HepG2 (cell line): Measurements from ENCODE around the gene CPAMD8. TPM values are rescaled to one million over a fixed set of nuclear protein-coding genes. Genes with fewer than 3 reads are reported as not detected.

Source experiments
- ATAC-seq: fragments of 200-7000 bp; cut with Tn5 transposase; 3 replicates; pipeline ENCODE4 v1.9.1; 2020; ENCODE audit warnings: mild to moderate bottlenecking, moderate library complexity
- BruUV-seq: library from RNA; stranded (reverse); fragments of 400-500 nt; replicated peaks from 2 replicates; lab custom pipeline; 2021; lab: Mats Ljungman, UMichigan
- CTCF ChIA-PET: fragments of 300-600 bp; formaldehyde crosslinking; extraction: SDS; loops from one replicate; lab custom pipeline; 2021; ENCODE audit warnings: low total read pairs, inconsistent platforms, low intra/inter-chr PET ratio; lab: Yijun Ruan, JAX
- POLR2A ChIA-PET: fragments of 350-600 bp; sonication (Branson Sonifier 250); formaldehyde crosslinking; loops from one replicate; lab custom pipeline; 2020; ENCODE audit warnings: antibody characterized with exemption, inconsistent platforms; lab: Yijun Ruan, JAX
- DNase-seq: peaks from one replicate; pipeline ENCODE4 v3.0.0-alpha.2; 2015; ENCODE audit warnings: low spot score
- FAIRE-seq: peaks from 3 replicates; lab custom pipeline; 2011; peaks lifted over from hg19 to GRCh38; lab: Jason Lieb, UNC
- H2AFZ ChIP-seq: one replicate; pipeline ENCODE4 v1.6.1; 2011; ENCODE audit warnings: low read length, inconsistent platforms
- H3K27ac ChIP-seq: fragments of 300-600 bp; 3 replicates; pipeline ENCODE4 v1.8.0; 2011; ENCODE audit warnings: mixed run types, mild to moderate bottlenecking, mixed read lengths, low read length, inconsistent platforms; ENCODE audit not compliant: insufficient read depth; ENCODE audit errors: extremely low read length
- H3K27me3 ChIP-seq, 2 experiments: fragments of 200-600 bp in 1 of 2; 2 replicates in 1 of 2; 3 replicates in 1 of 2; pipeline versions ENCODE4 v1.6.0 to v1.8.0; 2011; ENCODE audit warnings: low read length in 2 of 2, mild to moderate bottlenecking in 2 of 2, moderate library complexity in 2 of 2, inconsistent platforms in 1 of 2; ENCODE audit not compliant: insufficient read depth in 2 of 2, control insufficient read depth in 1 of 2
- H3K36me3 ChIP-seq, 2 experiments: fragments of 200-600 bp in 1 of 2; replicated peaks in 1 of 2; 2 replicates in 1 of 2; 3 replicates in 1 of 2; pipeline versions ENCODE4 v1.5.1 to v1.8.0; 2011; ENCODE audit warnings: low read length in 2 of 2, inconsistent platforms in 1 of 2; ENCODE audit not compliant: insufficient read depth in 2 of 2, control insufficient read depth in 1 of 2
- H3K4me1 ChIP-seq: 2 replicates; pipeline ENCODE4 v1.5.1; 2012; ENCODE audit warnings: low read length, inconsistent platforms; ENCODE audit not compliant: insufficient read depth
- H3K4me2 ChIP-seq: 2 replicates; pipeline ENCODE4 v1.6.0; 2011; ENCODE audit warnings: low read depth, low read length, inconsistent platforms
- H3K4me3 ChIP-seq, 3 experiments: fragments of 200-600 bp in 1 of 3; sonication (generic), shearing (Covaris generic) in 1 of 3; replicated peaks in 1 of 3; 2 replicates each; pipeline ENCODE4 v1.5.1; 2011 to 2016; ENCODE audit warnings: low read length in 3 of 3, inconsistent platforms in 2 of 3, low read depth in 2 of 3, mild to moderate bottlenecking in 2 of 3, control low read depth in 1 of 3, mixed read lengths in 1 of 3; ENCODE audit not compliant: insufficient read depth in 1 of 3
- H3K79me2 ChIP-seq: one replicate; pipeline ENCODE4 v1.6.1; 2011; ENCODE audit warnings: low read length, inconsistent platforms; ENCODE audit not compliant: insufficient read depth
- H3K9ac ChIP-seq: 2 replicates; pipeline ENCODE4 v1.6.0; 2011; ENCODE audit warnings: mild to moderate bottlenecking, low read depth, low read length, inconsistent platforms; ENCODE audit not compliant: insufficient read depth
- H3K9me3 ChIP-seq: 2 replicates; pipeline ENCODE4 v1.5.1; 2012; ENCODE audit warnings: mild to moderate bottlenecking, low read length
- H4K20me1 ChIP-seq: 2 replicates; pipeline ENCODE4 v1.6.0; 2011; ENCODE audit warnings: inconsistent platforms, mild to moderate bottlenecking, low read length, moderate library complexity; ENCODE audit not compliant: insufficient read depth
- AHDC1 ChIP-seq: sonication (generic); formaldehyde crosslinking; IDR thresholded peaks from 2 replicates; pipeline ENCODE4 v1.5.1; 2020; ENCODE audit warnings: mild to moderate bottlenecking, missing genetic modification reagents, borderline replicate concordance
- ATF1 ChIP-seq: IDR thresholded peaks from 2 replicates; pipeline ENCODE4 v1.6.1; 2016; ENCODE audit warnings: mild to moderate bottlenecking, control low read depth
- CC2D1A ChIP-seq: sonication (generic); formaldehyde crosslinking; IDR thresholded peaks from 2 replicates; pipeline ENCODE4 v1.8.1; 2023; ENCODE audit warnings: mild to moderate bottlenecking, missing genetic modification reagents
- FLYWCH1 ChIP-seq: sonication (generic); formaldehyde crosslinking; IDR thresholded peaks from 2 replicates; pipeline ENCODE4 v1.8.1; 2023; ENCODE audit warnings: mild to moderate bottlenecking, missing genetic modification reagents
- HOXA3 ChIP-seq: sonication (generic); formaldehyde crosslinking; IDR thresholded peaks from 2 replicates; pipeline ENCODE4 v1.5.0; 2020; ENCODE audit warnings: missing genetic modification reagents
- SP2 ChIP-seq: sonication (generic); formaldehyde crosslinking; IDR thresholded peaks from 2 replicates; pipeline ENCODE4 v1.5.1; 2020; ENCODE audit warnings: mild to moderate bottlenecking, missing genetic modification reagents
- SSRP1 ChIP-seq: IDR thresholded peaks from 2 replicates; pipeline ENCODE4 v1.6.1; 2016; ENCODE audit warnings: control low read depth
- TARDBP ChIP-seq: sonication (generic); formaldehyde crosslinking; IDR thresholded peaks from 2 replicates; pipeline ENCODE4 v1.8.0; 2022; ENCODE audit warnings: mild to moderate bottlenecking, missing genetic modification reagents
- ZBTB7A ChIP-seq: sonication (generic); formaldehyde crosslinking; IDR thresholded peaks from 2 replicates; pipeline ENCODE4 v1.8.0; 2022; ENCODE audit warnings: mild to moderate bottlenecking, missing genetic modification reagents
- ZNF335 ChIP-seq: sonication (generic); formaldehyde crosslinking; IDR thresholded peaks from 2 replicates; pipeline ENCODE4 v1.4.0; 2020; ENCODE audit warnings: missing genetic modification reagents
- ZNF354B ChIP-seq: sonication (generic); formaldehyde crosslinking; IDR thresholded peaks from 2 replicates; pipeline ENCODE4 v1.8.0; 2022; ENCODE audit warnings: mild to moderate bottlenecking, missing genetic modification reagents
- ZNF546 ChIP-seq: sonication (generic); formaldehyde crosslinking; conservative IDR thresholded peaks from 2 replicates; pipeline ENCODE4 v1.8.1; 2023; ENCODE audit warnings: mild to moderate bottlenecking, missing genetic modification reagents
- ZNF672 ChIP-seq: sonication (generic); formaldehyde crosslinking; IDR thresholded peaks from 2 replicates; pipeline ENCODE4 v1.8.1; 2022; ENCODE audit warnings: missing genetic modification reagents
- ZSCAN21 ChIP-seq: sonication (generic); formaldehyde crosslinking; IDR thresholded peaks from 2 replicates; pipeline ENCODE4 v1.8.0; 2022; ENCODE audit warnings: mild to moderate bottlenecking, missing genetic modification reagents, moderate library complexity, borderline replicate concordance
- WGBS: methylation state at CpG from one replicate; pipeline ENCODE4 v1.1.6; 2017; ENCODE audit warnings: low lambda C conversion rate; 5-methylcytosine and 5-hydroxymethylcytosine counted together
- in situ Hi-C: cut with HindIII; loops from 2 replicates; pipeline ENCODE4 v1.10.0; 2017; ENCODE audit warnings: low pct_unique_long_range_greater_than_20kb; ENCODE audit not compliant: extremely low pct_ligation_motif_present
- intact Hi-C: fragments of 100-400 bp; cut with micrococcal nuclease; formaldehyde crosslinking; loops from one replicate; pipeline ENCODE4 v1.10.0; 2022; ENCODE audit not compliant: unreplicated experiment
- polyA plus RNA-seq, 8 experiments: library from polyadenylated mRNA; depleted of rRNA in 3 of 8; stranded (reverse) in 7 of 8; unstranded in 1 of 8; fragments of >200 nt; fragmentation: Illumina TruSeq in 4 of 8; extraction: Trizol in 4 of 8; gene quantifications; 2 replicates each; pipeline versions ENCODE4 v1.2.1 to v1.2.3, GENCODE V29; 2011 to 2016; ENCODE audit warnings: low read depth in 4 of 8, missing spikeins in 1 of 8, mixed read lengths in 1 of 8; ENCODE audit not compliant: insufficient read depth in 1 of 8
- total RNA-seq, 5 experiments: library from RNA; depleted of rRNA; stranded (reverse); fragments of >200 nt; fragmentation: Illumina TruSeq; extraction: Trizol; gene quantifications; 2 replicates each; pipeline ENCODE4 v1.2.3, GENCODE V29; 2016; ENCODE audit warnings: low read depth in 1 of 5
- TF ChIP-seq, protein P1 (sequence below), 2 experiments: fragments of 450-650 bp in 1 of 2; sonication (generic) in 1 of 2; formaldehyde crosslinking; IDR thresholded peaks; 2 replicates each; pipeline versions ENCODE4 v1.5.0 to v1.8.0; 2020 to 2022; ENCODE audit warnings: mild to moderate bottlenecking in 1 of 2, missing genetic modification reagents in 1 of 2

CPAMD8 gene
- total and polyA plus RNA-seq, 2 of the 13 experiments (the other 11 are each of a cell fraction or from before 2014, with no cell fraction given): 0.29 to 0.34 TPM

- CTCF ChIA-PET: no interaction called here
- no peaks in the 10 kb centered on the region for H3K79me2 ChIP-seq
- TF ChIP-seq ZSCAN21 (CRISPR knock-in tag) (no peak), HOXA3 (no peak), FLYWCH1 (CRISPR knock-in tag) (no peak), ZNF546 (CRISPR knock-in tag) (no peak), SSRP1 (CRISPR knock-in tag) (no peak), ATF1 (CRISPR knock-in tag) (no peak), ZNF672 (CRISPR knock-in tag) (no peak), ZNF354B (CRISPR knock-in tag) (no peak), CC2D1A (no peak), SP2 (CRISPR knock-in tag) (no peak), AHDC1 (CRISPR knock-in tag) (no peak), TARDBP (no peak), ZNF335 (no peak), ZBTB7A (CRISPR knock-in tag) (no peak)
- TF ChIP-seq, protein P1, sequence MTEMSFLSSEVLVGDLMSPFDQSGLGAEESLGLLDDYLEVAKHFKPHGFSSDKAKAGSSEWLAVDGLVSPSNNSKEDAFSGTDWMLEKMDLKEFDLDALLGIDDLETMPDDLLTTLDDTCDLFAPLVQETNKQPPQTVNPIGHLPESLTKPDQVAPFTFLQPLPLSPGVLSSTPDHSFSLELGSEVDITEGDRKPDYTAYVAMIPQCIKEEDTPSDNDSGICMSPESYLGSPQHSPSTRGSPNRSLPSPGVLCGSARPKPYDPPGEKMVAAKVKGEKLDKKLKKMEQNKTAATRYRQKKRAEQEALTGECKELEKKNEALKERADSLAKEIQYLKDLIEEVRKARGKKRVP (CRISPR knock-in tag; IDR thresholded peaks at IDR 0.05): no peak
- H3K4me1 ChIP-seq: no peaks in the 10 kb centered on the region
- no peaks in the 10 kb centered on the region for H3K36me3 ChIP-seq
- DNase-seq (no peak), FAIRE-seq (no peak), ATAC-seq (no peak)
- H3K4me2 ChIP-seq: no peak overlapping the region
- no peak overlapping the region for H2AFZ ChIP-seq
- POLR2A ChIA-PET: no interaction called here
- no peaks in the 10 kb centered on the region for H4K20me1 ChIP-seq
- H3K27ac ChIP-seq: no peak overlapping the region
- no peaks in the 10 kb centered on the region for H3K9me3 ChIP-seq
- H3K4me3 ChIP-seq: no peak overlapping the region
- peaks cover 3 to 6% of the 10 kb centered on the region in 2 experiments; a peak in 2 of 5 replicates for H3K27me3 ChIP-seq
- H3K9ac ChIP-seq: no peak overlapping the region
- in situ Hi-C loops (no loop called here), intact Hi-C loops (no loop called here)
- WGBS: 7% methylated on average over 1 of the region's 2 CpGs
- no TSS peak for BruUV-seq
Observed at GRCh38 chr19:16928351-16928750, 98.3 kb downstream of the CPAMD8 start.
